HG03575 (cell line): ENCODE data around the gene ZNF148.

ENCODE experiments used
- ATAC-seq: cut with Tn5 transposase; IDR thresholded peaks from one replicate; pipeline ENCODE4 v1.9.1; 2021; ENCODE audit not compliant: unreplicated experiment, insufficient number of reproducible peaks, low FRiP score; ENCODE audit errors: extremely low read depth

Gene ZNF148

DNA sequence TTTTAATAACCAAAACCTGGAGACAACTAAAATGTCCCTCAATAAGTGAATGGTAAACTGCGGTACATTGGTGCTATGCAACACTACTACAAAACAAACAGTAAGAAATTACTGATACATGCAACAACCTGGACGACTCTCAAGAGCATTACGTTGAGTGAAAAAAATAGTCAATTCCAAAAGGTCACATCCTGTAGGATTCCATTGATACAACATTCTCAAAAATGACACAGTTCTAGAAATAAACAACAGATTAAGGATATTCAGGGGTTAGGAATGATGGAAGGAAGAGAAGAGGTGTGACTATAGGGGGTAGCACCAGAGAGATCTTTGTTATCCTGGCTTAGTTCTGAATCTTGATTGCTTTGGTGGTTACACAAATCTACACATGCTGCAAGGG lies 72.2 kb downstream of the ZNF148 start:
- ATAC-seq = no peak

DNA sequence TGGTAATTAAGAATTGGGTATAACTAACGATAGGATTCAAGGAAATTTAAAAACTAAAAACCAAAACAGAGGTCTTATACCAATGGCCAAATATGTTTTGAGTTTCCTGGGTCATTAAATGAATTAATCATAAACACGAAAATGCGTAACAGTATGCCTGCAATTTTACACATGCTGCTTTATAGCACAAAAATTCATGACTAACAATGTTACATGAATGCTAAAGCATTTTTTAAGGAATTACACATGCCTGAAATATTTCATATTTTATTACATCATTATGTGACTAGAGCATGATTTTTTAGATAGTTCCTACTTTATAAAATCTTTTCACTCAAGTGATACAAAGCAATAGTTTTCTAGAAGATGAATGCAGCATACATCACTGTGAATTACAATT lies 74.7 kb downstream of the ZNF148 start:
- ATAC-seq = no peak

DNA sequence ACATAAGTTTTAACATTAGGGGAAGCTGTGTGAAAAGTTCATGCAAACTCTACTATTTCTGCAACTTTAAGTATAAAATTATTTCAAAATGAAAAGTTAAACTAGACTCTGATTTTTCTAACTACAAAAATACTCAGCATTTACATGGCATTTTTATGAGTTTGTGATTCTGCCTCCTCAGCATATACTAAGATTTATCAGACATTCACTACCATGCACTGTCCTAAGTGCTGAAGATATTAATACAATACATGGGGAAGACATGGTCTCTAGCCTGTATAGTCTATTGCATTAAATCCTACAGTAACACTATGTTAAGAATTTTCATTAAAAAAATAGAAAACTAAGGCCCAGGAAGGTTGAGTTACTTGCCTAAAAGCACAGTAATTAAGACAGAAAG lies 80.7 kb downstream of the ZNF148 start:
- ATAC-seq = no peak

DNA sequence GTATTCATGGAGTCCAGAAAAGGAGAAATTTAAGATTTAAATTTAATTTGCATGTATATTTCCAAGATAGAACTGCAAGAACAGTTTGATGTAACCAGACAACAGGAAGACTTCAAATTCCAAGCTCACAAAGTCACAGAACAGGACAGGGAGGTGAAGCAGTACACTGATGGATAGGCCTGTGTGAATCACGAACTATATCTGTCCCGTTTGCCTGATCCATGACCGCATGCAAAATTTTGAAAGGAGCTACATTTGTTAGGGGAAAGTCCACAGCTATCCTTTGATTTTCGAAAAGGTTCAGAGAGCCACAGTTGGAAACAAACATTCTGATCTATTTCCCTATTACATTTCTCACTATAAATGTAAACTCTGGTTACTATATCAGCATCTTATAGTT lies 83.1 kb downstream of the ZNF148 start:
- no peak for ATAC-seq

DNA sequence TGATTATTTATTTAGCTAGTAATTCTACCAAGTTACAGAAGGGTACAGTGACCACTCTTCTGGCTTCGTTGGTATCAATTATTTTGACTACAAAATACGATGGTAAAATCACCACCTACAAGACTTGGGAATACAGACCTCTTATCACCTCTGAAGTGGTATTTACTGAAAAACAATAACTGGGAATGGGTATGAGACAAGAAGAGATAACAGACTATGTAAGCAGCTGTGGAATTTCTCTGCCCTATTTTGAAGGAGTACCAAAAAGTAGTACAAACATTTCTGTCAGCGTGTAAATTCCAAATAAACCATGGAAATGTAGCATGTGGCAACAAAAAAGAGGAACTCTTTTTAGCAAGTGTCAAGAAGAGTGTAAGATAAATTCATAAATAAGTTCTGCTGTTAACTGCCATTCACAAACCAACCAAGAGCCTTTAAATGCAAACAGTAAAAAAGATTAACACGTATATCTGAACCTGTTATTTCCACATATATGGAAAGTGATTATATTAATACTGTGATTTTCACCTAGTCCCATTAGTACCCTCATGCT lies 85.6 kb downstream of the ZNF148 start:
- no peak for ATAC-seq

DNA sequence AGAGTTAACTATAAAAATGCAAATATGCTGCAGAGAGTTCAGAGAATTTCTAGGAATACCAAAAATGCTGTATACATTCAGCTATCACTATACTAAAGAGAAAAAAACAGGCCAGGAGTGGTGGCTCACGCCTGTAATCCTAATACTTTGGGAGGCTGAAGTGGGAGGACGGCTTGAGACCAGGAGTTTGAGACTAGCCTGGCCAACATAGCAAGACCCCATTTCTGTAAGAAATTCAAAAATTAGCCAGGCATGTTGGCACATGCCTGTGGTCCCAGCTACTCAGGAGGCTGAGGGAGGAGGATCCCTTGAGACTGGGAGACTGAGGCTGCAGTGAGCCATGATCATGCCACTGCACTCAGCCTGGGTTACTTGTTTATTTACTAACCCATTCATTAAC lies 87.9 kb downstream of the ZNF148 start:
- no peak for ATAC-seq

DNA sequence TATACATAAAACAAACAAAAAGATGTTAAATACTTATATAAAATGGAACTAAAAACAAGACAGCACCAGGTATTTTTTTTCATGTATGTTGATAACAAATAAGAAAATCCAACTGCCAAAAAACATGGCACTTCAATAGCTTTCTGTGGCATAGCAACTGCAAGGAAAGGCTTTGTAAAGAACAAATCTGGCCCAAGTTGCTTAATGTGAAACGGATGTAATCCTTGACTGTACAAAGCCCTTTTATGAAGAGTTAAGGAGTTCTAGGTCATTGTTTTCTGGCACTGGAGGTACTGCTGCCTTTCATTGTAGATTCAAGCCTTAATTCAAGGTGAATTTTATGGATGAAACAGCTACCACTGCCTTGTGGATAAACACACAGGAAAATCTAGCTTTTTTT lies 93.7 kb downstream of the ZNF148 start:
- ATAC-seq = no peak

DNA sequence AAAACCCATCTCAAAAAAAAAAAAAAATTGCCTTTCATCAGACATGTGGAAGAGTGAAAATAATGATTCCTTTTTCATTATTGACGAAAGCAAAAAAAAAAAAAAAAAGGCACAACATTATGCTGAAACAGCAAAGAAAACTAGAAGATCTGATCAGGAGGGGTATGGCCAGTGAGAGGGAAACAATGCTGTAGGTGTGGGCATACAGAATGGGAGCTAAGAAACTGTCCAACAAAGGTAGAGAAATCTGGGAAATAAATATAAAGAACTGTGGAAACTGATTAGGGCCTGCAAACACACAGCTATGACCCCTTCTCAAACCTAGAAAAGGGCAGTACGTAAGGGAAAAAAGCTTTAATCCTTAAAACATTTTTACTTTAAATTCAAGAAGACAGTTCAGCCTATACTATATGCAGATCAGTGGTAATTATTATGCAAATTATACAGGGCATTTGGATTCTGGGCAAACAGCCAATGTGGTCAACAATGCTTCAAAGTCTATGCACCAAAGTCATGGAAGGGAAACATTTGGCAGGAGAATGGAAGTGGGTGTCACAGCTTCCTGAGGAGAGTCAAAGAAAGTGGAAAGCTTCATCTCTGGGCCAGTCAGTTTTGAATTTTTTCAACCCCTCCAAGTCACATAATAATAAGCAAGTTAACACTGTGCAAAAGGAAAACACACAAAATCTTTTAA lies 94.3 kb downstream of the ZNF148 start:
- ATAC-seq = no peak

DNA sequence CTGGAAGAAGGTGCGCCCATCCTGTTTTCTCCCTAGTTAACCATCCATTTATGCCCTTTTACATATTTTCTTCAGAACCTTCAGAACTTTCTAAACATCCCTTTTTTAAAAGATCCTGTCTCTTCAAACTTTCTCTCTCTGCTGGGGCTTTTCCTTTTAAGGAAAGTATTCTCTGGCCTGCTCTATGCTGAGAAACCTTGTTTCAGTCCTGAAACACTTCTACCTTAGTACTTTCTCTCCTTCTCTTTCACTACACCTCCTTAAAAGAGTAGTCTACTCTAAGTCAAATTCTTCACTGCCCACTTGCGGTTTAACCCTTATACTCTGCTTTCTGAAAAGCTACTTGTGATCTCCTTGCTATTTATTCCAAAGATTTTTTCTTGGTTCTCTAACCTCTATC lies 97.0 kb downstream of the ZNF148 start:
- no peak for ATAC-seq

DNA sequence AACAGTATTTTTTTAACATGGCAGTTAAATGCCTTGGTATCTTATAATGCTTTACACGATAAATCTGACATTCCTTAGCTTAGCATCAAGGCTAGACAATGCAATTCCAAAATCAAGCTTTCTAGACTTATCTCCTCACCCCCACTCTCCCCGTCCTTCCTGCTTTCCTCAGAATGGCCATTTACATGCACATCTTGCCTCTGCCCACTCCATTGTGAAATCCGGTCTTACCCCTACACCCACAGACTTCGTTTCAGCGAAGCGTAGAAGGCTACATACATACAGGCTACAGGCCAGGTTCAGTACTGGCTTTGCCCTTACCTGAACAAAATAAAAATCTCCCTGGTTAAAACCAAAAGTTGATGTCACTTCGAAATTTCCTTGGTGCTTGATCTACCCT lies 104.0 kb downstream of the ZNF148 start:
- no peak for ATAC-seq

DNA sequence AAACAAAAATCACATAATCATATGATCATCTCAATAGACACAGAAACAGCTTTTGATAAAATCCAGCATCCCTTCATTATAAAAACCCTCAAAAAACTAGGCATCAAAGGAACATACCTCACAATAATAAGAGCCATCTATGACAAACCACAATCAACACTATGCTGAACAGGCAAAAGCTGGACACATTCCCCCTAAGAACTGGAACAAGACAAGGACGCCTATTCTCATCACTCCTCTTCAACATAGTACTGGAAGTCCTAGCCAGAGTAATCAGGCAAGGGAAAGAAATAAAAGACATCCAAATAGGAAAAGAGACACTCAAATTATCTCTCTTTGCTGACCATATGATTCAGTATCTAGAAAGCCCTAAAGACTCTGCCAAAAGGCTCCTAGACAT lies 107.7 kb downstream of the ZNF148 start:
- ATAC-seq = no peak

DNA sequence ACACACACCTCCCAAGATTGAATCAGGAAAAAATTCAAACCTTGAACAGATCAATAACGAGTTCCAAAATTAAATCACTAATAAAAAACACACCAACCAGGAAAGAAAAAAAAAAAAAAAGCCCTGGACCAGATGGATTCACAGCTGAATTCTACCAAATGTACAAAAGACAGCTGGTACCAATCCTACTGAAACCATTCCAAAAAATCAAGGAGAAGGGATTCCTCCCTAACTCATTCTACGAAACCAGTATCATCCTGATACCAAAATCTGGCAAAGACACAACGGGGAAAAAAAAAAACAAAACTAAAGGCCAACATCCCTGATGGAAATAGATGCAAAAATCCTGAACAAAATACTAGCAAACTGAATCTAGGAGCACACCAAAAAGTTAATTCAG lies 108.2 kb downstream of the ZNF148 start:
- ATAC-seq = no peak

DNA sequence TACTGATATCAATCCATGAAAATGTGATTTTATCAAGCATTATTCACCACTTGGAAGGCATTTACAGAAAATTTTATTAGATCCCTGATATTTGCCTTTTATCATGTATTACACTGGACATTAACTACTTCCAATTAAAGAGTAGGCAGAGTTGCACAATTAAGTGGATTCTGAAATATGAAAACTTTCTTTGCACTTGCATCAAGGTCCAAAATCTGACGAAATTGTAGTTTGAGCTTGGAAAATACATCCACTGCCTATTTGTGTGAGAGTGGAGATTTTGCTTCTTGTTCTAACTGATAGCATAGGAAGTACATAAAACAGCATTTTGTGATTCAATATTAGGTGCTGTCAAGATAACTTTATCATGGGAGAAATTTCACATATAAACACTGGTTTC lies 113.0 kb downstream of the ZNF148 start:
- ATAC-seq = no peak

DNA sequence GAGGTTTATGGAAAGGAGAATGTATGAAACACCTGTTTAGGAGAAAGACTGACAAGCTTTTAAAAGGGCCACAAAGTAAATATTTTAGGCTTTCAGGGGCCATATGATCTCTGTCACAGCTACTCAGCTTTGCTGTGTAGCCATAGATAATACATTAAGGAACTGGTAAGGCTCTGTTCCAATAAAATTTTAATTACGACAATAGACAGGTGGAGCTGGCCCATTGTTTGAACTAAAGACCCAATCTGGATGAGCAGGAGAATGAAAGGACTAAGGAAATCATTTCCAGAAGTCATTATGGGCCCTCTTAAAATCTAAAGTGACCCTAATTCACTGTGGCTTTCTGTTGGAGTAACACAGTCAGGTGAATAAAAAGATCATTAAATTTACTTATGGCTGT lies 114.1 kb downstream of the ZNF148 start:
- no peak for ATAC-seq

DNA sequence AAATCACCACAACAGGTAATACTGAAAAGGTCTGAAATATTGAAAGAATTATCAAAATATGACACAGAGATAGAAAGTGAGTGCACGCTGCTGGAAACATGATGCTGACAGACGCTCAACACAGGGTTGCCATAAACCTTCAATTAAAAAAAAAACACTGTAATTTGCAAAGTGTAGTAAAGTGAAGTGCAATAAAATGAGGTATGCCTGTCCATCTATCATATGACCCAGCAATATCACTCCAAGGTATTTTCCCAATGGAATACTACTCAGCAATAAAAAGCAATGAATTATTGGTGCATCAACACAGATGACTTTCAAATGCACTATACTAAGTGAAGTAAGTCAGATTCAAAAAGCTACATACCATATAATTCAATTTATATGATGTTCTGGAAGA lies 115.0 kb downstream of the ZNF148 start:
- ATAC-seq = no peak

DNA sequence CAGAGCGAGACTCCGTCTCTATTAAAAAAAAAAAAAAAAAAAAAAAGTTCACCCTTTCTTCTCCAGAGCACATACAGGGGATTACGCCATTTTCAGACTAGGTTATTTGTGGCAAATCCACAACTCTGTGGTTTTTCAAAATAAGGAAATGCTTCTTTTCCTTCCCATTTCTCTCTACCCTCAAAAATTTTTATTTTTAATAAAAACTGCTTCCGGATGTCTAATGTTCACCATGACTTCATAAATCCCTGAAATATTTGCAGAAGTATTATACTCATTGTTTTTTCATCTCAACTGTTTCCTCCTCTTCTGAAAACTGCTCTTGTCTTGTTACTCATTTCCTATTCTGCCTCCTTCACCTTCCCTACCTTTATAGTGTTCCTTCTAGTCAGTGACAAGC lies 117.6 kb downstream of the ZNF148 start:
- no peak for ATAC-seq

DNA sequence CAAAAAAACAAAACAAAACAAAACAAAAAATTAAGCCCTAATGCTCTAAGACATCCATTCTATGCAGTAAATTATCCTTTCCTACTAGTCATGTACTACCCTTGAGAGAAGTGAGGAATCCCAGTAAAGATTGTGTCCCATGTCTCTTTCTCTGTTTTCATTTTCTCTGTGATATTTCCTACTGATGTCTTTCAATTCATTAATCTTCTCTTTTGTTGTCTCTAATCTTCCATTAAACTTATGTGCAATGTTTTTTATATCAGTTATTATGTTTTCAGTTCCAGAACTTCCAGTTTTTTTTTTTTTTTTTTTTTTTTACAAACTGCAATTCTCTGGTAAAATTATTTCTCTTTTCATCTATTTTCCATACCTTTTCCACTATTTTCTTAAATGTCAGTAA lies 118.5 kb downstream of the ZNF148 start:
- no peak for ATAC-seq

DNA sequence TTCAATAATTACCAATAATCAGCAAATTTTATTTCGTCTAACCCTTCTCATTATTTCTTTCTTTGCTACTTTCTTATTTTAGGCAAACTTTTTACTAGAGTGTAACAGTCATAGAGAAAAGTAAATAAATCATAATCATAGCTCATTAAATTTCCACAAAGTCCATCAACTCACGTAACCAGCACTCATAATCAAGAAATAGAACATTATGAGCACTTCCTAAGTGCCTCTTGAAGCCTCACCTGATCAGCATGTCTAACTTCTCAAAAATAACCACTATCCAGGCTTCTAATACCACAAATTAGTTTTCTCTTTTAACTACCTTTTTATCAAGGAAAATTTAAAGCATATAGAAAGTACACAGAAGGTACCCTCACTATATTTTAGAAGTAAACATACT lies 124.2 kb downstream of the ZNF148 start:
- no peak for ATAC-seq

DNA sequence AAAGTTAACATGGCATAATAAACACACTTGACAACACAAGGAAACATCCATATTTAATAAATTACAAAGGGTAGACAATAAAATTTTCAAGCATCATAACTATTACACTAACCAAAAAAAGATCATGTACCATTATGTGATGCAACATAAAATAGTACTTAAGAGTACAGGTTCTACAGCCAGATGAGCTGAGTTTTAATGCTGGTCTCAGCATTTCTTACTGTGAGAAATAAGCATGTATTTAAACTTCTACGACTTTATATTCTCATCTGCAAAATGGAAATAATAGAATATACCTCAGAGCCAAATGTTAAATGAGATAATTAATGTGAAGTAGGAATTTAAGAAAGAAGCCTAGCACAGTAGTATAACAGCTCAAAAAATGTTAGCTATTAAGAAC lies 128.9 kb downstream of the ZNF148 start:
- ATAC-seq = no peak

DNA sequence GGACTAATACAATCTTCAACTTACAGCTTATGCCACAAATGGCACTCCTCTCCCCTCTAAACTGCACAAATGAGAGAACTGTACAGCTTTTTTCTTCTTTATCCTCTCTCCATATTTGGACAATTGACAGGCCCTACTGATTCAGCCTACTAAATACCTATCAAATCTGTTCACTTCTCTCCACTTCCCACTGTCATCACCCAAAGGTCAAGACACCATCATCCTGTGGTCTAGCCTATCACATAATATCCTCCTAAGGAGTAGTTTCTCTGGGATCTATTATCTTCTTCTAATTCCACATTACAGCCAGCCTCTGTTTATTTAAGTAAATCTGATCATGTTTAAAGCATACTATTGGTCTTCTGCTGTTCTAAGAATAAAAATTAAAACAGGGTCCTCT lies 129.6 kb downstream of the ZNF148 start:
- no peak for ATAC-seq

DNA sequence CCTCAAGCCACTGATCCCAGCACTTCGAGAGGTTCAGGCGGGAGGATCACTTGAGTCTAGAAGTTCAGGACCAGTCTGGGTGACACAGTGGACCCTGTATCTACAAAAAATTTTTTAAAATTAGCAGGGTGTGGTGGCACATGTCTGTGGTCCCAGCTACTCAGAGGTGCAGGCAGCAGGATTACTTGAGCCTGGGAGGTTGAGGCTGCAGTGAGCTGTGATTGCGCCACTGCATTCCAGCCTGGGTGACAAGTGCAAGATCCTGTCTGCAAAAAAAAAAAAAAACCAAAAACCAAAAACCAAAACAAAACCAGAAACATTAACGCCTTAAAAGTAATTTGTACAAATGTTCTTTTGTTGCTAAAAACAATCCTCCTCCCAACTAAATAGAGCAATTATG lies 134.6 kb downstream of the ZNF148 start:
- ATAC-seq = no peak
